Measurements from ENCODE around the gene DDR1. TPM values are rescaled to one million over a fixed set of nuclear protein-coding genes. Genes with fewer than 3 reads are reported as not detected.
A peak's percentile ranks its signal among the peaks of the same experiment; 100 is the strongest.

The DDR1 gene
- total and polyA plus RNA-seq, 2 donors from 2014 or later, result 95.8 to 362 TPM

DNA sequence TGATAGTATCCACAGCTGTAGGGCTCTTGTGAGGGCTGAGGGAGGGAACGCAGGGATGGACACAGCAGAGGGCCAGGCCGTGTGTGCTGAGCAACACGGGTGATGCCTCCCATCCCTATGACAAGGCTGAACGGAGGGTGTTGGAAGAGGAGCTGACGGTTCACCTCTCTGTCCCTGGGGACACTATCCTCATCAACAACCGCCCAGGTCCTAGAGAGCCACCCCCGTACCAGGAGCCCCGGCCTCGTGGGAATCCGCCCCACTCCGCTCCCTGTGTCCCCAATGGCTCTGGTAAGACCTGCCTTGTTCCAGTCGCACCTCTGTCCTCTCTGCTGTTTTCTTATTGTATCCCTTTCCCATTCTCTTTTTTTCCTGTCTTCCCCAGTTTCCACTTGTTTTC, 10.1 kb downstream of the DDR1 start:
- intact Hi-C loops (cut with DNase I), result no loop called here
- DNase-seq (no peak), FAIRE-seq (no peak)
- Histone ChIP-seq H3K9me3 (ENCODE audit: control insufficient read depth in 2 of 3, insufficient read depth in 1 of 3, low read length in 3 of 3) (no peaks in the 10 kb centered on the region), H3K9ac (ENCODE audit: low read length in 3 of 3) (no peak overlapping the region), H3K4me1 (ENCODE audit: control insufficient read depth in 2 of 3, insufficient read depth in 2 of 3, low read depth in 1 of 3, low read length in 3 of 3) (no peaks in the 10 kb centered on the region), H3K27me3 (ENCODE audit: control insufficient read depth, insufficient read depth, low read length) (no peaks in the 10 kb centered on the region), H3K36me3 (ENCODE audit: control insufficient read depth in 2 of 3, insufficient read depth in 3 of 3, low read length in 3 of 3) (peaks cover 8 to 48% (median 29%) of the 10 kb centered on the region in 3 donors), H3K27ac (ENCODE audit: low read depth in 2 of 2, low read length in 2 of 2) (no peak overlapping the region), H3K4me3 (ENCODE audit: low read length in 3 of 3) (no peak overlapping the region)
- TF ChIP-seq CTCF (IDR thresholded peaks at IDR 0.05; ENCODE audit: borderline replicate concordance, extremely low read depth, insufficient read depth), result no peak

- Histone ChIP-seq H3K27ac (ENCODE audit: low read depth in 2 of 2, low read length in 2 of 2) (no peak overlapping the region), H3K36me3 (ENCODE audit: control insufficient read depth in 2 of 3, insufficient read depth in 3 of 3, low read length in 3 of 3) (peaks cover 5 to 45% (median 26%) of the 10 kb centered on the region in 3 donors), H3K4me1 (ENCODE audit: control insufficient read depth in 2 of 3, insufficient read depth in 2 of 3, low read depth in 1 of 3, low read length in 3 of 3) (no peaks in the 10 kb centered on the region), H3K9ac (ENCODE audit: low read length in 3 of 3) (no peak overlapping the region), H3K4me3 (ENCODE audit: low read length in 3 of 3) (no peak overlapping the region), H3K9me3 (ENCODE audit: control insufficient read depth in 2 of 3, insufficient read depth in 1 of 3, low read length in 3 of 3) (no peaks in the 10 kb centered on the region), H3K27me3 (ENCODE audit: control insufficient read depth, insufficient read depth, low read length) (no peaks in the 10 kb centered on the region)
- intact Hi-C loops (cut with DNase I), result no loop called here
- DNase-seq (no peak), FAIRE-seq (no peak)
- TF ChIP-seq CTCF (IDR thresholded peaks at IDR 0.05; ENCODE audit: borderline replicate concordance, extremely low read depth, insufficient read depth), result no peak
Observed at GRCh38 chr6:30894935-30895334, 10.6 kb downstream of the DDR1 start.

- DNase-seq (peak in 1 of 5 donors; percentile 59), FAIRE-seq (no peak)
- Histone ChIP-seq H3K27ac (ENCODE audit: low read depth in 2 of 2, low read length in 2 of 2) (no peak overlapping the region), H3K27me3 (ENCODE audit: control insufficient read depth, insufficient read depth, low read length) (no peaks in the 10 kb centered on the region), H3K4me1 (ENCODE audit: control insufficient read depth in 2 of 3, insufficient read depth in 2 of 3, low read depth in 1 of 3, low read length in 3 of 3) (no peaks in the 10 kb centered on the region), H3K4me3 (ENCODE audit: low read length in 3 of 3) (no peak overlapping the region), H3K36me3 (ENCODE audit: control insufficient read depth in 2 of 3, insufficient read depth in 3 of 3, low read length in 3 of 3) (peaks cover 5 to 42% (median 23%) of the 10 kb centered on the region in 3 donors), H3K9me3 (ENCODE audit: control insufficient read depth in 2 of 3, insufficient read depth in 1 of 3, low read length in 3 of 3) (no peaks in the 10 kb centered on the region), H3K9ac (ENCODE audit: low read length in 3 of 3) (no peak overlapping the region)
- TF ChIP-seq CTCF (IDR thresholded peaks at IDR 0.05; ENCODE audit: borderline replicate concordance, extremely low read depth, insufficient read depth), result no peak
- intact Hi-C loops (cut with DNase I), result no loop called here
Observed at GRCh38 chr6:30895343-30895742, 11.0 kb downstream of the DDR1 start.

GRCh38 chr6:30896541-30896940, 12.2 kb downstream of the DDR1 start:
- Histone ChIP-seq H3K27ac (ENCODE audit: low read depth in 2 of 2, low read length in 2 of 2) (no peak overlapping the region), H3K9ac (ENCODE audit: low read length in 3 of 3) (no peak overlapping the region), H3K4me1 (ENCODE audit: control insufficient read depth in 2 of 3, insufficient read depth in 2 of 3, low read depth in 1 of 3, low read length in 3 of 3) (no peaks in the 10 kb centered on the region), H3K36me3 (ENCODE audit: control insufficient read depth in 2 of 3, insufficient read depth in 3 of 3, low read length in 3 of 3) (peaks cover 5 to 36% (median 20%) of the 10 kb centered on the region in 3 donors), H3K4me3 (ENCODE audit: low read length in 3 of 3) (no peak overlapping the region), H3K27me3 (ENCODE audit: control insufficient read depth, insufficient read depth, low read length) (no peaks in the 10 kb centered on the region), H3K9me3 (ENCODE audit: control insufficient read depth in 2 of 3, insufficient read depth in 1 of 3, low read length in 3 of 3) (no peaks in the 10 kb centered on the region)
- intact Hi-C loops (cut with DNase I), result no loop called here
- FAIRE-seq (no peak), DNase-seq (no peak)
- no peak for TF ChIP-seq CTCF (IDR thresholded peaks at IDR 0.05; ENCODE audit: borderline replicate concordance, extremely low read depth, insufficient read depth)
